ENCODE data around the gene SYNGR1.

DNA sequence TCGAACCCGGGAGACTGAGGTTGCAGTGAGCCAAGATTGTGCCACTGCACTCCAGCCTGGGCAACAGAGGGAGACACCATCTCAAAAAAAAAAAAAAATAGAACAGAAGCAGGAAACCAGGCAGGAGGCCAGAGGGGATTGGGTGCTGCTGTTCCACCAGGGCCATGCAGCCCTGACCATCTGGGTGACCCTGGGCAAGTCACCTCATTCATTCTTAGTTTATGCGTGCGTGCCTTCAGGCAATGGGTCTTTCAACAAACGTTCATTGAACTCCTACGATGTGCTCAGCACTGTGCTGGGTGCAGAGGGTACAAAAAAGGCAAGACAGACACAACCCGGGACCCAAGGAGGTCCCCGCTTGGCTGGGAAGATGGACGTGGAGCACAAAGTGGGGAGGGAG, 48.7 kb upstream of the SYNGR1 start:
- TF ChIP-seq, protein P1, sequence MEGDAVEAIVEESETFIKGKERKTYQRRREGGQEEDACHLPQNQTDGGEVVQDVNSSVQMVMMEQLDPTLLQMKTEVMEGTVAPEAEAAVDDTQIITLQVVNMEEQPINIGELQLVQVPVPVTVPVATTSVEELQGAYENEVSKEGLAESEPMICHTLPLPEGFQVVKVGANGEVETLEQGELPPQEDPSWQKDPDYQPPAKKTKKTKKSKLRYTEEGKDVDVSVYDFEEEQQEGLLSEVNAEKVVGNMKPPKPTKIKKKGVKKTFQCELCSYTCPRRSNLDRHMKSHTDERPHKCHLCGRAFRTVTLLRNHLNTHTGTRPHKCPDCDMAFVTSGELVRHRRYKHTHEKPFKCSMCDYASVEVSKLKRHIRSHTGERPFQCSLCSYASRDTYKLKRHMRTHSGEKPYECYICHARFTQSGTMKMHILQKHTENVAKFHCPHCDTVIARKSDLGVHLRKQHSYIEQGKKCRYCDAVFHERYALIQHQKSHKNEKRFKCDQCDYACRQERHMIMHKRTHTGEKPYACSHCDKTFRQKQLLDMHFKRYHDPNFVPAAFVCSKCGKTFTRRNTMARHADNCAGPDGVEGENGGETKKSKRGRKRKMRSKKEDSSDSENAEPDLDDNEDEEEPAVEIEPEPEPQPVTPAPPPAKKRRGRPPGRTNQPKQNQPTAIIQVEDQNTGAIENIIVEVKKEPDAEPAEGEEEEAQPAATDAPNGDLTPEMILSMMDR (IDR thresholded peaks at IDR 0.05; ENCODE audit: control extremely low read depth in 1 of 3, insufficient read depth in 1 of 3, low read depth in 1 of 3, low read length in 3 of 3), result no peak
- no peak for TF ChIP-seq EGR1 (IDR thresholded peaks at IDR 0.05; ENCODE audit: borderline replicate concordance, low read depth, low read length)
- no peak for TF ChIP-seq CREB1 (IDR thresholded peaks at IDR 0.05)
- no peak for TF ChIP-seq TEAD4 (IDR thresholded peaks at IDR 0.05; ENCODE audit: low read depth, low read length)
- TF ChIP-seq CEBPB (IDR thresholded peaks at IDR 0.05; ENCODE audit: low read depth, low read length), result no peak
- TF ChIP-seq RAD21 (IDR thresholded peaks at IDR 0.05 in 1 of 2, conservative IDR thresholded peaks at IDR 0.05 in 1 of 2; ENCODE audit: low read depth in 2 of 2, low read length in 2 of 2), result no peak
- TF ChIP-seq GTF2F1 (IDR thresholded peaks at IDR 0.05; ENCODE audit: borderline replicate concordance, low read depth, low read length), result no peak
- no peak for TF ChIP-seq POLR2AphosphoS5 (IDR thresholded peaks at IDR 0.05; ENCODE audit: low read depth, low read length)
